IMR-90 (cell line): Measurements from ENCODE around the gene USH2A. TPM values are rescaled to one million over a fixed set of nuclear protein-coding genes. Genes with fewer than 3 reads are reported as not detected.

Experiments
- ATAC-seq: fragments of 200-7000 bp; cut with Tn5 transposase; 2 replicates; pipeline ENCODE4 v1.9.1; 2020; ENCODE audit warnings: low read depth, mild to moderate bottlenecking, moderate library complexity
- BruUV-seq: library from RNA; stranded (reverse); fragments of 400-500 nt; replicated peaks from 2 replicates; lab custom pipeline; 2021; lab: Mats Ljungman, UMichigan
- CTCF ChIA-PET: fragments of 300-600 bp; formaldehyde crosslinking; extraction: SDS; loops from one replicate; lab custom pipeline; 2021; ENCODE audit warnings: antibody characterized with exemption; lab: Yijun Ruan, JAX
- POLR2A ChIA-PET: fragments of 300-600 bp; sonication (Branson Sonifier 250); formaldehyde crosslinking; loops from one replicate; lab custom pipeline; 2022; ENCODE audit warnings: antibody characterized with exemption; ENCODE audit not compliant: unreplicated experiment; lab: Charles Lee
- DNase-seq: peaks from one replicate; pipeline ENCODE4 v3.0.0; 2013
- H2AFZ ChIP-seq: replicated peaks from 2 replicates; pipeline ENCODE3; 2013; ENCODE audit warnings: low read length, mild to moderate bottlenecking; ENCODE audit not compliant: poor library complexity
- H2AK5ac ChIP-seq: 2 replicates; pipeline ENCODE4 v1.6.1; 2013; ENCODE audit warnings: low read depth, low read length, inconsistent platforms
- H2AK9ac ChIP-seq: replicated peaks from 2 replicates; pipeline ENCODE3; 2013; ENCODE audit warnings: mild to moderate bottlenecking, low read depth, low read length, moderate library complexity; ENCODE audit not compliant: poor library complexity
- H2BK120ac ChIP-seq: 2 replicates; pipeline ENCODE4 v1.6.1; 2013; ENCODE audit warnings: low read depth, low read length, inconsistent platforms
- H2BK15ac ChIP-seq: 3 replicates; pipeline ENCODE4 v1.6.1; 2013; ENCODE audit warnings: low read depth, low read length, inconsistent platforms
- H2BK20ac ChIP-seq: 2 replicates; pipeline ENCODE4 v1.6.1; 2013; ENCODE audit warnings: low read depth, mild to moderate bottlenecking, inconsistent platforms, low read length, moderate library complexity
- H2BK5ac ChIP-seq: 2 replicates; pipeline ENCODE4 v1.6.1; 2013; ENCODE audit warnings: mild to moderate bottlenecking, low read depth, low read length, inconsistent platforms; ENCODE audit not compliant: poor library complexity, severe bottlenecking
- H3K14ac ChIP-seq: replicated peaks from 2 replicates; pipeline ENCODE4 v1.6.1; 2013; ENCODE audit warnings: low read depth, low read length, inconsistent platforms
- H3K18ac ChIP-seq: 2 replicates; pipeline ENCODE4 v1.6.1; 2013; ENCODE audit warnings: low read depth, low read length, control low read depth
- H3K23ac ChIP-seq: 2 replicates; pipeline ENCODE4 v1.6.1; 2013; ENCODE audit warnings: low read depth, low read length, inconsistent platforms
- H3K27ac ChIP-seq: 2 replicates; pipeline ENCODE4 v1.5.1; 2013; ENCODE audit warnings: mild to moderate bottlenecking, control low read depth, low read length; ENCODE audit not compliant: insufficient read depth
- H3K27me3 ChIP-seq: 2 replicates; pipeline ENCODE4 v1.6.1; 2013; ENCODE audit warnings: low read length; ENCODE audit not compliant: control insufficient read depth, insufficient read depth
- H3K36me3 ChIP-seq: 2 replicates; pipeline ENCODE4 v1.6.1; 2013; ENCODE audit warnings: low read length, mixed read lengths; ENCODE audit not compliant: control insufficient read depth, insufficient read depth
- H3K4ac ChIP-seq: 2 replicates; pipeline ENCODE4 v1.6.1; 2013; ENCODE audit warnings: low read depth, low read length, inconsistent platforms
- H3K4me1 ChIP-seq: 2 replicates; pipeline ENCODE4 v1.6.1; 2013; ENCODE audit warnings: low read length, mixed read lengths; ENCODE audit not compliant: control insufficient read depth, insufficient read depth
- H3K4me2 ChIP-seq: 2 replicates; pipeline ENCODE4 v1.6.1; 2013; ENCODE audit warnings: low read depth, mild to moderate bottlenecking, control low read depth, low read length, moderate library complexity
- H3K4me3 ChIP-seq: 2 replicates; pipeline ENCODE4 v1.5.1; 2013; ENCODE audit warnings: low read depth, mild to moderate bottlenecking, control low read depth, low read length, moderate library complexity; ENCODE audit not compliant: insufficient read depth
- H3K56ac ChIP-seq: 2 replicates; pipeline ENCODE4 v1.6.1; 2013; ENCODE audit warnings: low read length, inconsistent platforms; ENCODE audit not compliant: insufficient read depth; ENCODE audit errors: extremely low read depth
- H3K79me1 ChIP-seq, 2 experiments: 2 replicates each; pipeline ENCODE4 v1.6.1; 2013; ENCODE audit warnings: low read length in 2 of 2, inconsistent platforms in 1 of 2, low read depth in 1 of 2
- H3K9ac ChIP-seq: 2 replicates; pipeline ENCODE4 v1.6.1; 2013; ENCODE audit warnings: low read depth, low read length, control low read depth
- H3K9me1 ChIP-seq: 2 replicates; pipeline ENCODE4 v1.6.1; 2013; ENCODE audit warnings: low read length, inconsistent platforms; ENCODE audit not compliant: insufficient read depth
- H3K9me3 ChIP-seq: 2 replicates; pipeline ENCODE4 v1.6.1; 2013; ENCODE audit warnings: low read length; ENCODE audit not compliant: control insufficient read depth, insufficient read depth
- H4K20me1 ChIP-seq: 2 replicates; pipeline ENCODE4 v1.6.1; 2013; ENCODE audit warnings: low read length, inconsistent platforms; ENCODE audit not compliant: insufficient read depth
- H4K5ac ChIP-seq: 2 replicates; pipeline ENCODE4 v1.6.1; 2013; ENCODE audit warnings: mild to moderate bottlenecking, low read depth, low read length, control low read depth
- H4K8ac ChIP-seq, 2 experiments: 2 replicates each; pipeline ENCODE4 v1.6.1; 2013; ENCODE audit warnings: low read depth in 2 of 2, low read length in 2 of 2, control low read depth in 1 of 2, inconsistent platforms in 1 of 2
- H4K91ac ChIP-seq: 2 replicates; pipeline ENCODE4 v1.6.1; 2013; ENCODE audit warnings: low read depth, low read length, inconsistent platforms; ENCODE audit not compliant: insufficient read depth
- BHLHE40 ChIP-seq: fragments of 150-350 bp; IDR thresholded peaks from 2 replicates; pipeline ENCODE4 v1.6.1; 2016; ENCODE audit warnings: mild to moderate bottlenecking, low read depth, low read length
- CEBPB ChIP-seq: IDR thresholded peaks from 2 replicates; pipeline ENCODE4 v1.6.1; 2012; ENCODE audit warnings: low read depth, low read length, improper control_type of control experiment
- CHD1 ChIP-seq: IDR thresholded peaks from 2 replicates; pipeline ENCODE4 v1.6.1; 2012; ENCODE audit warnings: low read depth, low read length, improper control_type of control experiment
- FOS ChIP-seq: fragments of 150-350 bp; IDR thresholded peaks from 2 replicates; pipeline ENCODE4 v1.6.1; 2016; ENCODE audit warnings: low read depth, low read length
- MAFK ChIP-seq: IDR thresholded peaks from 2 replicates; pipeline ENCODE4 v1.6.1; 2012; ENCODE audit warnings: low read depth, low read length, improper control_type of control experiment
- MAZ ChIP-seq: IDR thresholded peaks from 2 replicates; pipeline ENCODE4 v1.6.1; 2012; ENCODE audit warnings: low read depth, mild to moderate bottlenecking, low read length, improper control_type of control experiment, moderate library complexity, borderline replicate concordance
- MXI1 ChIP-seq: IDR thresholded peaks from 2 replicates; pipeline ENCODE4 v1.6.1; 2012; ENCODE audit warnings: low read depth, mild to moderate bottlenecking, low read length, moderate library complexity, borderline replicate concordance
- POLR2A ChIP-seq: IDR thresholded peaks from 2 replicates; pipeline ENCODE4 v1.6.1; 2012; ENCODE audit warnings: mild to moderate bottlenecking, low read depth, low read length
- RAD21 ChIP-seq: IDR thresholded peaks from 2 replicates; pipeline ENCODE4 v1.6.1; 2012; ENCODE audit warnings: low read length, improper control_type of control experiment
- RCOR1 ChIP-seq: IDR thresholded peaks from 2 replicates; pipeline ENCODE4 v1.6.1; 2012; ENCODE audit warnings: mild to moderate bottlenecking, low read length, improper control_type of control experiment; ENCODE audit not compliant: insufficient replicate concordance
- RFX5 ChIP-seq: IDR thresholded peaks from 2 replicates; pipeline ENCODE4 v1.8.0; 2012; ENCODE audit warnings: low read depth, mild to moderate bottlenecking, low read length, moderate library complexity
- SMC3 ChIP-seq: fragments of 150-350 bp; IDR thresholded peaks from 2 replicates; pipeline ENCODE4 v1.6.1; 2016; ENCODE audit warnings: low read depth, mild to moderate bottlenecking, antibody characterized with exemption, low read length, moderate library complexity
- WGBS, 2 experiments: methylation state at CpG; one replicate each; pipeline versions ENCODE4 v1.1.5 to v1.1.7; 2013; ENCODE audit warnings: missing lambda C conversion rate in 2 of 2; ENCODE audit not compliant: insufficient read length in 1 of 2; ENCODE audit errors: extremely low coverage in 2 of 2; 5-methylcytosine and 5-hydroxymethylcytosine counted together
- dilution Hi-C: fragments of 300-500 bp; cut with HindIII; formaldehyde crosslinking; loops from one replicate; pipeline ENCODE4 v1.14.3; 2018; ENCODE audit warnings: low sequenced_read_pairs; ENCODE audit not compliant: unreplicated experiment
- in situ Hi-C: fragments of 300-500 bp; cut with MboI; formaldehyde crosslinking; loops from 3 replicates; pipeline ENCODE4 v1.14.3; 2019; ENCODE audit warnings: low sequenced_read_pairs, inconsistent platforms, mixed read lengths
- intact Hi-C: fragments of 100-400 bp; cut with micrococcal nuclease; formaldehyde crosslinking; loops from 2 replicates; pipeline ENCODE4 v1.10.0; 2022
- polyA plus RNA-seq, 3 experiments: library from polyadenylated mRNA; depleted of rRNA; stranded (reverse); fragments of >200 nt; gene quantifications; 2 replicates each; pipeline ENCODE4 v1.2.3, GENCODE V29; 2012; ENCODE audit warnings: low replicate concordance in 1 of 3
- total RNA-seq: library from RNA; depleted of rRNA; stranded (reverse); fragments of >200 nt; gene quantifications from 2 replicates; pipeline ENCODE4 v1.2.3, GENCODE V29; 2012
- TF ChIP-seq, protein P1 (sequence below): conservative IDR thresholded peaks from 2 replicates; pipeline ENCODE4 v1.5.1; 2012; ENCODE audit warnings: mild to moderate bottlenecking, low read depth, low read length, improper control_type of control experiment
- TF ChIP-seq, protein P2 (sequence below): fragments of 150-350 bp; IDR thresholded peaks from 2 replicates; pipeline ENCODE4 v1.6.1; 2017; ENCODE audit warnings: mild to moderate bottlenecking, antibody characterized with exemption, low read length, low read depth

USH2A gene
- total and polyA plus RNA-seq, 2 of the 4 experiments (the other 2 are of a cell fraction) = under 0.01 to 0.02 TPM

DNA sequence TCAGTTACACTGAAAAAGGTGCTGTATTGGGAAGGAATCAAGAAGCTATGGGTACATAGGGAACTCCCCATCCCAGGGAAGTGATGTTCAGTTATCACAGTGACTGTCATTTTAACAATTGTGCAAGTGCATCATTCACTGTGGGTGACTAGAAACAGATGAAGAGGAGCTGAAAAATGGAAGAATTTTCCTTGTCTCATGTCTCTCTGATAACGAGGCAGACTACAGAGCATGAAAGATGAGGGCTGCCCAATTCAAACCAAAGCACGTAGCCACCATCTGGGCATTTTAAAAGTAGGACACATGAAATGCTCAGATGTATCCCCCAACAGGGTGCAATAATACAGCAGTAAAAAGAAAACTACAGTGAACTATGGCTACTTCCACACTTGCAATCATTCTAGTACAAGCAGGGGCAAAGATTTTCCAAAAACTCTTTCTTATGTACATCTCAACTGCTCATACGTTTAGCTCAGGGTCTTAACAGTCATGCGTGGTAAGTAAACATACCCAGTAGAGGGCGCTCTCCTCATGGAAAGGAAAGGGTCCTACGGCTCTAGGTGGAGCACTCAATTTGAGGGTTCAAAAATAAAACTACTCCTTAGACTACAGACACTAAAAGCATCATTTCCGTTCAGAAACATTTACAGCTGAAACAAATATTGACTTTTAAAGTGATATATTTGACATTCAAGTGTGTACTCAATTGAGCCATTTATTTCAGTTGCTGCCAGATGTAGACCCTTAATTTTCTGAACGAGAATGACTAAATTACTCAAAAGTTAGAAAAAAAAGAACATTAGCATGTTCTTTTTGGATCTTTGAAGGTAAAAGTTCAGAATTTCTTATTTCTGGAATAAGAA, 713.0 kb downstream of the USH2A start:
- no peak overlapping the region; the same call in 1 of the 2 replicates for H4K5ac ChIP-seq
- no TSS peak for BruUV-seq
- H3K36me3 ChIP-seq = no peaks in the 10 kb centered on the region
- no peak overlapping the region; the same call in 1 of the 2 replicates for H3K14ac ChIP-seq
- WGBS, 2 experiments = no CpG with 5 or more reads among the region's 8 CpGs
- no peaks in the 10 kb centered on the region for H3K27me3 ChIP-seq
- 0 out of 2 replicates have a peak, but pooled peaks cover 3% of the 10 kb centered on the region for H3K4me1 ChIP-seq
- DNase-seq (peak; percentile 69), ATAC-seq (peak; percentile 59)
- H4K91ac ChIP-seq = no peak overlapping the region
- H3K4me3 ChIP-seq = no peak overlapping the region
- no peak overlapping the region for H2AFZ ChIP-seq
- dilution Hi-C loops = no loop called here
- no peak overlapping the region for H3K9ac ChIP-seq
- ChIA-PET POLR2A (no interaction called here), CTCF (interaction anchor here (0.6 to 1.5 kb wide), 10 partner anchors 15 to 1028 kb away, joined by 3 to 5 read pairs (median 3); no protein-coding TSS in a partner anchor)
- H4K20me1 ChIP-seq = no peaks in the 10 kb centered on the region
- H2AK5ac ChIP-seq = no peak overlapping the region
- peak overlapping the region in 1 of 2 experiments; percentile 50; a peak in 1 of 4 replicates for H4K8ac ChIP-seq
- H3K4ac ChIP-seq = no peak overlapping the region; the same call in 1 of the 2 replicates
- H2AK9ac ChIP-seq = no peak overlapping the region
- intact Hi-C loops = no loop called here
- no peak overlapping the region for H3K27ac ChIP-seq
- 0 out of 2 replicates have a peak overlapping the region, but pooled peaks have one; percentile 19 for H2BK120ac ChIP-seq
- no peaks in the 10 kb centered on the region for H3K79me1 ChIP-seq
- H2BK20ac ChIP-seq = peak overlapping the region; percentile 0; the same call in 1 of the 2 replicates
- H3K4me2 ChIP-seq = no peak overlapping the region
- no peaks in the 10 kb centered on the region for H3K9me3 ChIP-seq
- peaks cover 3% of the 10 kb centered on the region; the same call in 1 of the 2 replicates for H3K9me1 ChIP-seq
- H3K23ac ChIP-seq = no peak overlapping the region
- H2BK5ac ChIP-seq = no peak overlapping the region
- peak overlapping the region; percentile 14; the same call in 1 of the 2 replicates for H3K18ac ChIP-seq
- in situ Hi-C loops = no loop called here
- H3K56ac ChIP-seq = no peak overlapping the region
- no peak overlapping the region for H2BK15ac ChIP-seq
- TF ChIP-seq RFX5 (no peak), SMC3 (peak; percentile 43; the same call in 1 of the 2 replicates), BHLHE40 (no peak), FOS (no peak), RCOR1 (no peak), RAD21 (peak; percentile 67), CHD1 (no peak), MXI1 (no peak), POLR2A (no peak), MAZ (no peak), MAFK (no peak), CEBPB (no peak)
- TF ChIP-seq, protein P1, sequence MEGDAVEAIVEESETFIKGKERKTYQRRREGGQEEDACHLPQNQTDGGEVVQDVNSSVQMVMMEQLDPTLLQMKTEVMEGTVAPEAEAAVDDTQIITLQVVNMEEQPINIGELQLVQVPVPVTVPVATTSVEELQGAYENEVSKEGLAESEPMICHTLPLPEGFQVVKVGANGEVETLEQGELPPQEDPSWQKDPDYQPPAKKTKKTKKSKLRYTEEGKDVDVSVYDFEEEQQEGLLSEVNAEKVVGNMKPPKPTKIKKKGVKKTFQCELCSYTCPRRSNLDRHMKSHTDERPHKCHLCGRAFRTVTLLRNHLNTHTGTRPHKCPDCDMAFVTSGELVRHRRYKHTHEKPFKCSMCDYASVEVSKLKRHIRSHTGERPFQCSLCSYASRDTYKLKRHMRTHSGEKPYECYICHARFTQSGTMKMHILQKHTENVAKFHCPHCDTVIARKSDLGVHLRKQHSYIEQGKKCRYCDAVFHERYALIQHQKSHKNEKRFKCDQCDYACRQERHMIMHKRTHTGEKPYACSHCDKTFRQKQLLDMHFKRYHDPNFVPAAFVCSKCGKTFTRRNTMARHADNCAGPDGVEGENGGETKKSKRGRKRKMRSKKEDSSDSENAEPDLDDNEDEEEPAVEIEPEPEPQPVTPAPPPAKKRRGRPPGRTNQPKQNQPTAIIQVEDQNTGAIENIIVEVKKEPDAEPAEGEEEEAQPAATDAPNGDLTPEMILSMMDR = peak; percentile 64
- TF ChIP-seq, protein P2, sequence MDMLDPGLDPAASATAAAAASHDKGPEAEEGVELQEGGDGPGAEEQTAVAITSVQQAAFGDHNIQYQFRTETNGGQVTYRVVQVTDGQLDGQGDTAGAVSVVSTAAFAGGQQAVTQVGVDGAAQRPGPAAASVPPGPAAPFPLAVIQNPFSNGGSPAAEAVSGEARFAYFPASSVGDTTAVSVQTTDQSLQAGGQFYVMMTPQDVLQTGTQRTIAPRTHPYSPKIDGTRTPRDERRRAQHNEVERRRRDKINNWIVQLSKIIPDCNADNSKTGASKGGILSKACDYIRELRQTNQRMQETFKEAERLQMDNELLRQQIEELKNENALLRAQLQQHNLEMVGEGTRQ = no peak
